SK-N-MC (cell line): ENCODE results near the gene CCL27.

ENCODE experiments used
- EZH2 ChIP-seq: fragments of 200-600 bp; sonication (generic); IDR thresholded peaks from one replicate; pipeline ENCODE4 v1.6.1; 2017; ENCODE audit warnings: antibody characterized with exemption
- POLR2AphosphoS5 ChIP-seq: IDR thresholded peaks from 2 replicates; pipeline ENCODE4 v1.6.1; 2012; ENCODE audit warnings: mild to moderate bottlenecking, low read depth, low read length, borderline replicate concordance

DNA sequence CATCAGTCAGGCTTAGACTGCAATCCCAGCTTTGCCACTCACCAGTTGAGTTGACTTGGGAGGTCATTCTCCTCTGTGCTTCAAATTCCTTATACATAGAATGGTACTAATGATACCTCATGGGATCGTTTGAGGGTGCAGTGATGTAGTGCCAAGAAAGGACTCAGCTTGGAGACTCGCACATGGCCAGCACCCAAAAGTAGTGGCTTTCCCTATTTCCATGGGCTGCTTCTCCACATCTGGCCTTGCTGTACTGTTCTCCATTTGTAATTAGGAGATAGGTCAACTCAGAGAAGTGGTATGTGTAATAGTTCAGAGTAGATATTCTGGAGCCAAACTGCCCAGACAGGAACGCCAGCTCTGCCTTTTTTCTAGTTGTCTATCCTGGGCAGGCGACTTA is 23.1 kb upstream of the CCL27 start:
- TF ChIP-seq EZH2 (no peak), POLR2AphosphoS5 (no peak)
